ENCODE measurements around the gene CMYA5. TPM values are rescaled to one million over a fixed set of nuclear protein-coding genes. Genes with fewer than 3 reads are reported as not detected.

CMYA5 gene
- total RNA-seq, 5 donors from 2014 or later (not counting 1 experiment from before 2014, with no cell fraction given) = 0.13 to 0.41 (median 0.23) TPM

DNA sequence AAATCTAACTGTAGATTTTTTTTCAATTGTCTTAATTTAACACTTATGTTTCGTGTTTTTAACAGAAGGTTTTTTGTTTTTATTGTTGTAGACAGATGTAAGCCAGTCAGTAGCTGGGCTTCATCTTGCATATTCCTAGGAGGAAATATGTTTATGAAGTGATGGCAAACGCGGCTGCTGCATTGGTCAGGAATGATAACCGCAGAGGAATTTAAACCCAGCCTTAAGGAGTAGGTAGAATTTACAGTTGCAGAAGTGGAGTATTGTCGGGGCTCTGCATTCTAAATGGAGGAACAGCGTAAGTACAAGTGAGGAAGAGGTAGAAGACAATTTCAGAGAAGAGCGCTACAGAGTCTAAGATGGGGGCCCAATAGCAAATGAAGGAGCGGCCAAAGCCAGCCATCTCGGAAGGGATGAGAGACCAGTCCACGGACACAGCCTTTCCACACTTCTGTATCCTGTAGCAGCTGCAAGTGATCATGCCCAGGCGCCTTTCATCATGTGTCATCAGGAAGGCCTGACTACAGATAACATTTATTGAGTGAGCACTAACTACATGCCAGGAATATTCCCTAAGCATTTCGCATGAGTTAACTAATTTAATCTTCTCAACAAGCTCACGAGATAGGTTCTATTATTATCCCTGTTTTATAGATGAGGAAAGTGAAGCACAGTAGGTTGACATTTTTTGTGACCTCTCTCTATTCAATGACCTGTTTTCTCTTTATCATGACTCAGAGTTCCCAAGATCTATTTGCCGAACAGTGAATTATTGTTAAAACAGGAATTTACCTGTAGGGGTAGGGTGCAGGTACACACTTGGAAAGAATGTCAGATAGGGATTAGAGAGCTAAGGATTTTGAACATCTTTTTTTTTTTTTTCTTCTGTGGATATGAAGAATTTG is 38.1 kb downstream of the CMYA5 start:
- Mint-ChIP-seq H3K27ac (no peak overlapping the region), H3K27me3 (peaks cover 37 to 47% of the 10 kb centered on the region in 2 donors)

GRCh38 chr5:79728396-79728795 is 38.8 kb downstream of the CMYA5 start:
- peaks cover 38 to 53% (median 38%) of the 10 kb centered on the region in 3 donors for H3K4me1 Mint-ChIP-seq

More for the DNA sequence above, 38.1 kb downstream of the CMYA5 start:
- POLR2A ChIA-PET = no interaction called here
- no peaks in the 10 kb centered on the region for H3K36me3 Mint-ChIP-seq
- H3K27me3 ChIP-seq (replicated peaks in 1 of 2; ENCODE audit: control insufficient read depth in 2 of 2, extremely low read depth in 1 of 2, insufficient read depth in 2 of 2, low read length in 1 of 2) = peaks cover 0 to 3% of the 10 kb centered on the region in 2 experiments
- no peaks in the 10 kb centered on the region for H3K9me3 Mint-ChIP-seq
- ATAC-seq (replicated peaks in 1 of 4) = no peak
- CTCF ChIA-PET = no interaction called here
- no peak for DNase-seq
- no peaks in the 10 kb centered on the region for H3K36me3 ChIP-seq (ENCODE audit: control insufficient read depth in 2 of 2, extremely low read depth in 1 of 2, insufficient read depth in 1 of 2, low read length in 1 of 2)
- H3K4me1 ChIP-seq (ENCODE audit: control insufficient read depth in 1 of 2, extremely low read depth in 1 of 2, insufficient read depth in 2 of 2, low read length in 2 of 2) = peaks cover 4 to 28% of the 10 kb centered on the region in 2 experiments
- peaks cover 31 to 46% (median 31%) of the 10 kb centered on the region in 3 donors for H3K4me1 Mint-ChIP-seq
- no peaks in the 10 kb centered on the region for H3K9me3 ChIP-seq
- WGBS (ENCODE audit: insufficient coverage) = 95% methylated on average over 8 of the region's 14 CpGs
- no peak overlapping the region for H3K27ac ChIP-seq (ENCODE audit: low read length)
- no peak overlapping the region for H3K4me3 ChIP-seq (ENCODE audit: control insufficient read depth in 1 of 2, extremely low read depth in 1 of 2, low read length in 1 of 2)
- peak overlapping the region in 1 of 3 donors; percentile 14 for H3K4me3 Mint-ChIP-seq

DNA sequence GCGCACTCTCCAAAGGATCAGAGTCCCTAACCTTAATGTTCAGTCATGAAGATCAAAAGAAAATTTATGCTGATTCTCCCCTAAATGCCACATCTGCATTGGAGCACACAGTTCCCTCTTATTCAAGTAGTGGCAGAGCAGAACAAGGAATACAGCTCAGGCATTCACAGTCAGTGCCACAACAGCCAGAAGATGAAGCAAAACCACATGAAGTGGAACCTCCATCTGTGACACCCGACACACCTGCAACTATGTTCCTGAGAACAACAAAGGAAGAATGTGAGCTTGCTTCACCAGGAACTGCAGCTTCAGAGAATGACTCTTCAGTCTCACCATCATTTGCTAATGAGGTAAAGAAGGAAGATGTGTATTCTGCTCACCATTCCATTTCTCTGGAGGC is 40.0 kb downstream of the CMYA5 start:
- no CpG with 5 or more reads among the region's 2 CpGs for WGBS (ENCODE audit: insufficient coverage)
- H3K27me3 ChIP-seq (replicated peaks in 1 of 2; ENCODE audit: control insufficient read depth in 2 of 2, extremely low read depth in 1 of 2, insufficient read depth in 2 of 2, low read length in 1 of 2) = peaks cover 0 to 5% of the 10 kb centered on the region in 2 experiments
- H3K9me3 Mint-ChIP-seq = no peaks in the 10 kb centered on the region
- CTCF ChIA-PET = no interaction called here
- H3K27me3 Mint-ChIP-seq = peaks cover 47 to 57% of the 10 kb centered on the region in 2 donors
- peak overlapping the region in 1 of 3 donors; percentile 56 for H3K4me3 Mint-ChIP-seq
- POLR2A ChIA-PET = no interaction called here
- H3K9me3 ChIP-seq = no peaks in the 10 kb centered on the region
- H3K27ac Mint-ChIP-seq = no peak overlapping the region
- peaks cover 5 to 36% of the 10 kb centered on the region in 2 experiments for H3K4me1 ChIP-seq (ENCODE audit: control insufficient read depth in 1 of 2, extremely low read depth in 1 of 2, insufficient read depth in 2 of 2, low read length in 2 of 2)
- no peaks in the 10 kb centered on the region for H3K36me3 Mint-ChIP-seq
- no peaks in the 10 kb centered on the region for H3K36me3 ChIP-seq (ENCODE audit: control insufficient read depth in 2 of 2, extremely low read depth in 1 of 2, insufficient read depth in 1 of 2, low read length in 1 of 2)
- H3K4me3 ChIP-seq (ENCODE audit: control insufficient read depth in 1 of 2, extremely low read depth in 1 of 2, low read length in 1 of 2) = no peak overlapping the region
- ATAC-seq (replicated peaks in 1 of 4) (peak in 1 of 4 experiments; percentile 69), DNase-seq (peak in 2 of 35 experiments; percentile 1 to 12)
- peaks cover 43 to 64% (median 46%) of the 10 kb centered on the region in 3 donors for H3K4me1 Mint-ChIP-seq
- H3K27ac ChIP-seq (ENCODE audit: low read length) = no peak overlapping the region

More at GRCh38 chr5:79728396-79728795, 38.8 kb downstream of the CMYA5 start:
- H3K9me3 ChIP-seq = no peaks in the 10 kb centered on the region
- no peak overlapping the region for H3K27ac ChIP-seq (ENCODE audit: low read length)
- no peaks in the 10 kb centered on the region for H3K36me3 ChIP-seq (ENCODE audit: control insufficient read depth in 2 of 2, extremely low read depth in 1 of 2, insufficient read depth in 1 of 2, low read length in 1 of 2)
- ChIA-PET POLR2A (no interaction called here), CTCF (no interaction called here)
- H3K4me3 ChIP-seq (ENCODE audit: control insufficient read depth in 1 of 2, extremely low read depth in 1 of 2, low read length in 1 of 2) = no peak overlapping the region
- H3K9me3 Mint-ChIP-seq = no peaks in the 10 kb centered on the region
- peak overlapping the region in 1 of 3 donors; percentile 14 for H3K4me3 Mint-ChIP-seq
- peaks cover 41 to 51% of the 10 kb centered on the region in 2 donors for H3K27me3 Mint-ChIP-seq
- peaks cover 0 to 3% of the 10 kb centered on the region in 2 experiments for H3K27me3 ChIP-seq (replicated peaks in 1 of 2; ENCODE audit: control insufficient read depth in 2 of 2, extremely low read depth in 1 of 2, insufficient read depth in 2 of 2, low read length in 1 of 2)
- H3K4me1 ChIP-seq (ENCODE audit: control insufficient read depth in 1 of 2, extremely low read depth in 1 of 2, insufficient read depth in 2 of 2, low read length in 2 of 2) = peaks cover 4 to 34% of the 10 kb centered on the region in 2 experiments
- 76% methylated on average over 4 of the region's 4 CpGs for WGBS (ENCODE audit: insufficient coverage)
- no peaks in the 10 kb centered on the region for H3K36me3 Mint-ChIP-seq
- ATAC-seq (replicated peaks in 1 of 4) (no peak), DNase-seq (no peak)
- H3K27ac Mint-ChIP-seq = no peak overlapping the region

GRCh38 chr5:79730564-79730963 is 40.9 kb downstream of the CMYA5 start:
- Histone ChIP-seq H3K9me3 (no peaks in the 10 kb centered on the region), H3K27ac (ENCODE audit: low read length) (no peak overlapping the region), H3K36me3 (ENCODE audit: control insufficient read depth in 2 of 2, extremely low read depth in 1 of 2, insufficient read depth in 1 of 2, low read length in 1 of 2) (no peaks in the 10 kb centered on the region), H3K27me3 (replicated peaks in 1 of 2; ENCODE audit: control insufficient read depth in 2 of 2, extremely low read depth in 1 of 2, insufficient read depth in 2 of 2, low read length in 1 of 2) (peaks cover 0 to 5% of the 10 kb centered on the region in 2 experiments), H3K4me3 (ENCODE audit: control insufficient read depth in 1 of 2, extremely low read depth in 1 of 2, low read length in 1 of 2) (no peak overlapping the region), H3K4me1 (ENCODE audit: control insufficient read depth in 1 of 2, extremely low read depth in 1 of 2, insufficient read depth in 2 of 2, low read length in 2 of 2) (peaks cover 7 to 44% of the 10 kb centered on the region in 2 experiments)
- Mint-ChIP-seq H3K27me3 (peaks cover 47 to 52% of the 10 kb centered on the region in 2 donors), H3K4me1 (peaks cover 51 to 72% (median 55%) of the 10 kb centered on the region in 3 donors), H3K36me3 (no peaks in the 10 kb centered on the region), H3K9me3 (no peaks in the 10 kb centered on the region), H3K4me3 (no peak overlapping the region), H3K27ac (no peak overlapping the region)
- WGBS (ENCODE audit: insufficient coverage) = no CpG with 5 or more reads among the region's 3 CpGs
- ChIA-PET POLR2A (no interaction called here), CTCF (interaction anchor here in 1 of 2 donors (0.6 kb wide), 1 partner anchor 21 kb away, joined by 3 read pairs; no protein-coding TSS in a partner anchor)
- no peak for DNase-seq
- ATAC-seq (replicated peaks in 1 of 4) = no peak

- Histone ChIP-seq H3K4me1 (ENCODE audit: control insufficient read depth in 1 of 2, extremely low read depth in 1 of 2, insufficient read depth in 2 of 2, low read length in 2 of 2) (peaks cover 7 to 52% of the 10 kb centered on the region in 2 experiments), H3K27me3 (replicated peaks in 1 of 2; ENCODE audit: control insufficient read depth in 2 of 2, extremely low read depth in 1 of 2, insufficient read depth in 2 of 2, low read length in 1 of 2) (peaks cover 0 to 5% of the 10 kb centered on the region in 2 experiments), H3K4me3 (ENCODE audit: control insufficient read depth in 1 of 2, extremely low read depth in 1 of 2, low read length in 1 of 2) (no peak overlapping the region), H3K27ac (ENCODE audit: low read length) (no peak overlapping the region), H3K36me3 (ENCODE audit: control insufficient read depth in 2 of 2, extremely low read depth in 1 of 2, insufficient read depth in 1 of 2, low read length in 1 of 2) (no peaks in the 10 kb centered on the region), H3K9me3 (no peaks in the 10 kb centered on the region)
- H3K4me1 Mint-ChIP-seq = peaks cover 64 to 84% (median 67%) of the 10 kb centered on the region in 3 donors
- no peak for ATAC-seq (replicated peaks in 1 of 4)
- peaks cover 47 to 52% of the 10 kb centered on the region in 2 donors for H3K27me3 Mint-ChIP-seq
- H3K36me3 Mint-ChIP-seq = no peaks in the 10 kb centered on the region
- no peaks in the 10 kb centered on the region for H3K9me3 Mint-ChIP-seq
- ChIA-PET POLR2A (no interaction called here), CTCF (interaction anchor here in 1 of 2 donors (0.5 kb wide), 1 partner anchor 543 kb away, joined by 7 read pairs; no protein-coding TSS in a partner anchor)
- no peak overlapping the region for H3K27ac Mint-ChIP-seq
- H3K4me3 Mint-ChIP-seq = peak overlapping the region in 1 of 3 donors; percentile 43
- no peak for DNase-seq
- 43% methylated on average over 1 of the region's 2 CpGs for WGBS (ENCODE audit: insufficient coverage)
Observed at GRCh38 chr5:79731775-79732174, 42.1 kb downstream of the CMYA5 start.

Data from T-cell (primary cell).